ENCODE measurements around the gene CCDC88C. TPM values are rescaled to one million over a fixed set of nuclear protein-coding genes. Genes with fewer than 3 reads are reported as not detected.
A peak's percentile ranks its signal among the peaks of the same experiment; 100 is the strongest.

Gene CCDC88C
- total RNA-seq, 1 donor from 2014 or later = 12.4 TPM

DNA sequence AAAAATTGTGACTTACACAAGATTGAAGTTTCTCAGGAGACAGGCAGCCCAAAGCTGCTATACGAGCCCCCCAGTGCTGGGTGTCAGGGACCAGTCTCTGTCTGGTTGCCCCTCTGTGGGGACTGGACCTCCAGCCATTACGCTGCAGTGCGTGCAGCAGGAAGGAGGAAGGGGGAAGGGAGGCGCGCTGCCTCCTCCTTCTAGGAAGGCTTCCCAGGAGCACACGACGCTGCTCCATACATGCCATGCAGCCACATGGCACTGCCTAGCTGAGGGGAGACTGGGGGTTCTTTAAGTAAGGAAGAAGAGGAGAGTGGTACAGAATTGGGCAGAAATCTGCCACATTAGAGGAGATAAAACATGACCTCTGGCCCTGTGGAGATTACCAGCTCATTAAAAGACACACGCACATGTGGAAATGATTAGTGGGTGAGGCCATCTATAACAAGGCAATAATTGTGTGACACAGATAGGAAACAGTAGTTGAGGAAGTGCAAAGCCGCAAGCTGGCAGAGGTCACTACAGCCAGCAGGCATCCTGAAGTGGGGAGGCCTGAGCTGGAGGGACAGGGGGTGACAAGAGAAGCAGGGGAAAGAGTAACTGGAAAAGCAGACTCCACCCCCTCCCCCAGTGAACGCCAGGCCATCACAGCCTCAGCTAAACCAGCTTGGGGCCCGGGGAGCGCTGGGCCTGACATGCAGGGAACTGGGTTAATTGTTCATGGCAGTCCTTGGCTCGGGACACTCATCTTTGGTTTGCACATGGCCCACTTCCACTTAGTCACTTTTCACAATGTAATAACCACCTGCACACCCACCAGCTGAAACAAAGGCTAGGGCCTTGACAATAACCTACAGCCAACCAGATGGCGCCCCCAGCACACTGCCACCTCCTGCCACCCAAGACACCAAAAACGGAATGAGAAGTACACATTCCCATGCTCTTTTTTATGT, 39.6 kb downstream of the CCDC88C start:
- Mint-ChIP-seq H3K27me3 (ENCODE audit: low read depth, unreplicated experiment) (no peaks in the 10 kb centered on the region), H3K27ac (ENCODE audit: unreplicated experiment) (no peak overlapping the region), H3K4me3 (ENCODE audit: unreplicated experiment) (no peak overlapping the region), H3K4me1 (ENCODE audit: low read depth, unreplicated experiment) (peaks cover 19% of the 10 kb centered on the region), H3K9me3 (ENCODE audit: unreplicated experiment) (no peaks in the 10 kb centered on the region), H3K36me3 (ENCODE audit: low read depth, unreplicated experiment) (peaks cover 3% of the 10 kb centered on the region)
- no peak for FAIRE-seq
- Histone ChIP-seq H3K4me2 (ENCODE audit: low read length) (no peak overlapping the region), H3K9ac (ENCODE audit: low read length) (no peak overlapping the region), H3K36me3 (ENCODE audit: insufficient read depth, low read length) (no peaks in the 10 kb centered on the region), H3K27ac (ENCODE audit: low read depth, low read length) (no peak overlapping the region), H3K27me3 (ENCODE audit: insufficient read depth, low read length) (peaks cover 15% of the 10 kb centered on the region), H3K4me1 (ENCODE audit: insufficient read depth, low read length) (peaks cover 8% of the 10 kb centered on the region), H4K20me1 (ENCODE audit: insufficient read depth, low read length) (no peaks in the 10 kb centered on the region), H3K4me3 (ENCODE audit: insufficient read depth, low read depth, low read length) (no peak overlapping the region), H3K9me3 (ENCODE audit: insufficient read depth, low read depth, low read length) (no peaks in the 10 kb centered on the region), H3K79me2 (ENCODE audit: insufficient read depth, low read length) (no peaks in the 10 kb centered on the region), H2AFZ (ENCODE audit: low read depth, low read length) (no peak overlapping the region)
- TF ChIP-seq, protein P1, sequence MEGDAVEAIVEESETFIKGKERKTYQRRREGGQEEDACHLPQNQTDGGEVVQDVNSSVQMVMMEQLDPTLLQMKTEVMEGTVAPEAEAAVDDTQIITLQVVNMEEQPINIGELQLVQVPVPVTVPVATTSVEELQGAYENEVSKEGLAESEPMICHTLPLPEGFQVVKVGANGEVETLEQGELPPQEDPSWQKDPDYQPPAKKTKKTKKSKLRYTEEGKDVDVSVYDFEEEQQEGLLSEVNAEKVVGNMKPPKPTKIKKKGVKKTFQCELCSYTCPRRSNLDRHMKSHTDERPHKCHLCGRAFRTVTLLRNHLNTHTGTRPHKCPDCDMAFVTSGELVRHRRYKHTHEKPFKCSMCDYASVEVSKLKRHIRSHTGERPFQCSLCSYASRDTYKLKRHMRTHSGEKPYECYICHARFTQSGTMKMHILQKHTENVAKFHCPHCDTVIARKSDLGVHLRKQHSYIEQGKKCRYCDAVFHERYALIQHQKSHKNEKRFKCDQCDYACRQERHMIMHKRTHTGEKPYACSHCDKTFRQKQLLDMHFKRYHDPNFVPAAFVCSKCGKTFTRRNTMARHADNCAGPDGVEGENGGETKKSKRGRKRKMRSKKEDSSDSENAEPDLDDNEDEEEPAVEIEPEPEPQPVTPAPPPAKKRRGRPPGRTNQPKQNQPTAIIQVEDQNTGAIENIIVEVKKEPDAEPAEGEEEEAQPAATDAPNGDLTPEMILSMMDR (IDR thresholded peaks at IDR 0.05; ENCODE audit: insufficient read depth, low read depth, low read length) = no peak
- no peak for TF ChIP-seq EZH2 (IDR thresholded peaks at IDR 0.05; ENCODE audit: insufficient read depth, low read length)
- DNase-seq (ENCODE audit: low read depth) = no peak

DNA sequence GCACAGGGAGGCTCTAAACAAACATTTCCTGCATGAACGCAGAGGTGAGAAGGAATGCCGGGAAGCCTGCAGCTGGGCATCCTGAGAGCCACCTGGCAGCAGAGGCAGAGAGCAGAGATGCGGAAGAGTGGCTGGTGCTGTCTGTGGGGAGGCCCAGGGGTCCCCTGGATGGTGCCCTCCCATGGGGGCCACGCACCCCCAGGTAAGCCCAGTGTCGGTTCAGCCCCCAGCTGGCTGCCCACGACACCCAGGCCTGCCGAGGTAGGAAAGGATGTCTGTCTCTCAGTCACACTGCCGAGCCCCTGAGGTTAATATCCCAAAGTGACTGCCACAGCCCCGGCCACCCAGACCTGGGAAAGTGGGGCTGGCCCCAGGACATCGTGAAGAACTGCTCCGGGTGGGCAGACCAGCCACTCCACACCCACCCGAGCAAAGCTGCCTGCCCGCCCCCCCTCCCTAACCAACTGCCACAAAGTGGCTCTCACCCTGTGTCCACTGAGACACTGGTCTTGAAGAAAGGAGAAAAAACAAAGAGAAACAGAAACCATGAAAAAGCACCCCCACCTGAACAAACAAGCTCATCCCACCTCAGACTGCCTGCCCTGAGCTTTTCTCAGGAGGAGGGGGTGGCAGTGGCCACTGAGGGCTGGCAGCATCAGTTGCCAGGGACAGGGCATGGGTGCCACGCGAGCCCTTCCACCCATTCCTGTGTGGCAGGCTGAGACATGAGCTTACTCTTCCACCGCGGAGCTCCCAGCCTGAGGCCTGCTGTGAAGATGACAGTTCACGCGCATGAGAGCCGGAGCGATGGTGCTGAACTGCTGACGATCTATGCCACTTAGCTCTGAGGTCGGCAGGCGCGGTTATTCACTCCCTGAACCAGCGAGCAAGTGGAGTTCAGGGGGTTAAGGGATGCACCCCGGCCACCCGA, 40.8 kb downstream of the CCDC88C start:
- Histone ChIP-seq H2AFZ (ENCODE audit: low read depth, low read length) (no peak overlapping the region), H3K79me2 (ENCODE audit: insufficient read depth, low read length) (no peaks in the 10 kb centered on the region), H3K4me2 (ENCODE audit: low read length) (no peak overlapping the region), H3K36me3 (ENCODE audit: insufficient read depth, low read length) (no peaks in the 10 kb centered on the region), H3K4me1 (ENCODE audit: insufficient read depth, low read length) (peaks cover 9% of the 10 kb centered on the region), H4K20me1 (ENCODE audit: insufficient read depth, low read length) (no peaks in the 10 kb centered on the region), H3K9me3 (ENCODE audit: insufficient read depth, low read depth, low read length) (no peaks in the 10 kb centered on the region), H3K27me3 (ENCODE audit: insufficient read depth, low read length) (peaks cover 15% of the 10 kb centered on the region), H3K9ac (ENCODE audit: low read length) (no peak overlapping the region), H3K4me3 (ENCODE audit: insufficient read depth, low read depth, low read length) (no peak overlapping the region), H3K27ac (ENCODE audit: low read depth, low read length) (no peak overlapping the region)
- Mint-ChIP-seq H3K27me3 (ENCODE audit: low read depth, unreplicated experiment) (no peaks in the 10 kb centered on the region), H3K4me3 (ENCODE audit: unreplicated experiment) (peak overlapping the region; percentile 45), H3K4me1 (ENCODE audit: low read depth, unreplicated experiment) (peaks cover 27% of the 10 kb centered on the region), H3K36me3 (ENCODE audit: low read depth, unreplicated experiment) (no peaks in the 10 kb centered on the region), H3K9me3 (ENCODE audit: unreplicated experiment) (no peaks in the 10 kb centered on the region), H3K27ac (ENCODE audit: unreplicated experiment) (peak overlapping the region; percentile 34)
- FAIRE-seq (no peak), DNase-seq (ENCODE audit: low read depth) (no peak)
- TF ChIP-seq, protein P1 (IDR thresholded peaks at IDR 0.05; ENCODE audit: insufficient read depth, low read depth, low read length) = no peak
- no peak for TF ChIP-seq EZH2 (IDR thresholded peaks at IDR 0.05; ENCODE audit: insufficient read depth, low read length)
